ENCODE data around the gene RNF214. TPM values are rescaled to one million over a fixed set of nuclear protein-coding genes. Genes with fewer than 3 reads are reported as not detected.

Gene RNF214
- total RNA-seq, 4 donors from 2014 or later, result 13.2 to 17.9 (median 13.9) TPM

DNA sequence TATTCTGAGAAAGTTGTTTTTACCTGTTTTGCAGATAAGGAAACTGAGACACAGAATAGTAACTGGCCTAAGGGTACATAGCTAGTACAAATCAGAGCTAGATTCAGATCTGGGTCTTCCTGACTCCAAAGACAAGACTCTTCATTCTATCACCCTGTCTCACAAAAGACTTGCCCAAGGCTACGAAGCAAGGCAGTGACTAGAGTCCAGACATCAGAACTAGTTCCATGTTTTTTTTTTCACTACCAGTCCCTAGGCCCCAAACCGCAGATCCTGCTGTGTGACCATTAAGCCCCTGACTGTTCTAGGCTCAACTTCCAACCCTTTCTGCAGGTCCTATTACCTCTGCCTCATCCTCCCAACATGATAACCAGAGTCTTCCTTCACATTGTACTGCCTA, 60.1 kb downstream of the RNF214 start:
- TF ChIP-seq, protein P1, sequence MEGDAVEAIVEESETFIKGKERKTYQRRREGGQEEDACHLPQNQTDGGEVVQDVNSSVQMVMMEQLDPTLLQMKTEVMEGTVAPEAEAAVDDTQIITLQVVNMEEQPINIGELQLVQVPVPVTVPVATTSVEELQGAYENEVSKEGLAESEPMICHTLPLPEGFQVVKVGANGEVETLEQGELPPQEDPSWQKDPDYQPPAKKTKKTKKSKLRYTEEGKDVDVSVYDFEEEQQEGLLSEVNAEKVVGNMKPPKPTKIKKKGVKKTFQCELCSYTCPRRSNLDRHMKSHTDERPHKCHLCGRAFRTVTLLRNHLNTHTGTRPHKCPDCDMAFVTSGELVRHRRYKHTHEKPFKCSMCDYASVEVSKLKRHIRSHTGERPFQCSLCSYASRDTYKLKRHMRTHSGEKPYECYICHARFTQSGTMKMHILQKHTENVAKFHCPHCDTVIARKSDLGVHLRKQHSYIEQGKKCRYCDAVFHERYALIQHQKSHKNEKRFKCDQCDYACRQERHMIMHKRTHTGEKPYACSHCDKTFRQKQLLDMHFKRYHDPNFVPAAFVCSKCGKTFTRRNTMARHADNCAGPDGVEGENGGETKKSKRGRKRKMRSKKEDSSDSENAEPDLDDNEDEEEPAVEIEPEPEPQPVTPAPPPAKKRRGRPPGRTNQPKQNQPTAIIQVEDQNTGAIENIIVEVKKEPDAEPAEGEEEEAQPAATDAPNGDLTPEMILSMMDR (IDR thresholded peaks at IDR 0.05; ENCODE audit: low read depth), result no peak

DNA sequence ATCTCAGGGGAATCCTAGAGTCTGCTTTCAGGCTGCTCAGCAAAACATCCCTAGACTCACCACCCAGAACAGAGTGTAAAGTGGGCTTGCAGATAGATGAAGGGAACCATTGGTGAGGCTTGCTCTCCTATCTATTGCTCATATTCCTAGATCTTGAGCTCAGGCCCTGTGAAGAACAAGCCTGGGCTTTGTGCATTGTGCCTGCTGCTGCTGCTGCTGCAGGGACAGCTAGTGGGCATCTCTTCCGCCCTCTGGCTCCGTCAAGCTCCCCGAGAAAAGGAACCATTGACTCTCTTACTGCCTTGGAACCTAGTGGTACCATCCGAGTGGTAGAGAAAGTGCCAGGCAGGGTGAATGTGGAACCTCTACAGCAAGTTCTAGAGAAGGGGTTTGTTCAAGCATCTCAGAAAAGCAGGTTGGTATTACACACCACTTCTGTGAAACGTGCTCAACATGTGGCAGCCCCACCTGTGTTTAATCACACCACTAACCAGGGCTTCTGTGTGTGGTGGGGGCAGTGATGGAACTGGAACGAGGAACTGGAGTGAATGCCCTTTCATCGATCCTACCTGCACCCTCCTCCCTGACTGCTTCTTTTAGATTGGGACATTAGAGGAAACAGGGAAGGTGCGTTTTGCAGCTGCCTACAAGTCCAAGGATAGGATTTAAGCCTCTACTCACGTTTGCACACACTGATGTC, 63.1 kb downstream of the RNF214 start:
- TF ChIP-seq, protein P1 (IDR thresholded peaks at IDR 0.05; ENCODE audit: low read depth), result no peak

DNA sequence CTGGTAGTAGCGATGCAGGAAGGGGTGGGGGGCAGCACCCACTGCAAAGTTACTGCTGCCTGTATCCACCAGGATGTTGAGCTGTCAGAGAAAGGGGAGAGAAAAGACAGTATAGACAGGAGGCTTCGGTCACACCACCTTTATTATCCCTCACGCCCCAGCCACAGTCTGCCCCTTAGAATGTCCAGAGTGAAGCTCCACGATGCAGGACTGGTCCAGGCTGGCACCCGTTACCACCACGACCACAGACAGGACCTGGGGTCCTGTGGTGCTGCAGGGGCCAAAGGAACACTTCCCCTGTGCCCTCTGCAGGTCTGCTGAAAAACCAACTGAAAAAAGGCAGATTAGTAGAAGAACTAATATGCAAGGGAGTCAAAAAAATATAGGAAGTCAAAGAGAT, 64.4 kb downstream of the RNF214 start:
- TF ChIP-seq, protein P1 (IDR thresholded peaks at IDR 0.05; ENCODE audit: low read depth), result no peak

DNA sequence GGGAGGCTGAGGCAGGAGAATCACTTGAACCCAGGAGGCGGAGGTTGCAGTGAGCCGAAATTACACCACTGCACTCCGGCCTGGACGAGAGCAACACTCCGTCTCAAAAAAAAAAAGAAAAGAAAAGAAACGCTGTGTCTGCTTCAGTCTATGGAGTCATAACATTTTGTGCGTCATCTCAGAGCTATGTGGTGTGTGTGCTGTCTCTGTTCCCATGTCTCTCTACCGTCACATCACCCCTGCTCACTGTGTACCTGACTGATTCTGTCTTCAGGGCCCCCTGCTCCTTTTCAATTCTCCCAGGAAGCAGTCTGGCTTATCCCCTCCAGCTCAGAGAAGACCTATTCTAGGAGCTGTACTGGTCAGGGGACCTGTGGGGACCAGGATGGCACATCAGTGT, 65.7 kb downstream of the RNF214 start:
- TF ChIP-seq, protein P1 (IDR thresholded peaks at IDR 0.05; ENCODE audit: low read depth), result no peak

DNA sequence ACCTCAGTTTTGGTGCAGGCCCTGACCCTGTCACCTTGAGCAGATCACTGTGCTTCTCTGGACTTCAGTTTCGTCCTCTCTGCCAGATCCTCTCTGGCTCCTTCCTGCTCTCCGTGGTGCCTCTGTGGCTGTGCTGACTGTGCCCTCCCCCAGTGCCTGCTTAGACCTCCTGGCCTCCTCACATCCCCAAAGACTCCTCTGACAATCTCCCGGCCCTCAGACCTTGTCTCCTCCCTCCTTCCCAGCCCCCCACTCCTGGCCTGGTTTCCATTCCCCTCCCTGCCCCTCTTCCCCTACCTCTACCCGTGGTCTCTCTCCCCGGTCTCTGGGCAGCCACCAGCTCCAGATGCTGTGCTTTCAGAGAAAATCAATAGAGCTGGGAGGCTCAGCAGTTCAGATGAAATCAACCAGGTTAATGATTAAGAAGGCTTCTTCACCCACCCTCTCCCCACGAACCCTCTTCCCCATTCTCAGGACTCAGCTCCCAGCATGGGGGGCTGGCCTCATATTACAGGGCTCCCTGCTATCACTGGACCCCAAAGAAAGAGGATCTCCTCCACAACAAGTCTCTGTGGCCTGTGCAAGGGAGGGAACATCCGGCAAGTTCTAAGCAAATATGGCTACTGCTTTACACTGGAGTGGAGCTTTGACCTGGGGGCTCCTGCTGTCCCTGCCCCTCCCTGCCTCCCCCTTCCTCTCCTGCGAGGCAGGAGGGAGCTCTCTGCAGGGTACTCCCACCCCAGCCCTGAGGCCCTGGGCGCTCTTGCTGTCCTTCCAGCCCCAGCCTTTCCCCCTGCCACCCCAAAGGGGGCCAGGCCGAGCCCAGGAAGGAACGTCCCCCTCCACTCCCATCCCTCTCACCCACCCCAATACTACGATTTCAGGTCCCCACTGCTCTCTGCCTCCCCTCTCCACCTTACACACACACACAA, 67.1 kb downstream of the RNF214 start:
- TF ChIP-seq, protein P1 (IDR thresholded peaks at IDR 0.05; ENCODE audit: low read depth), result no peak

DNA sequence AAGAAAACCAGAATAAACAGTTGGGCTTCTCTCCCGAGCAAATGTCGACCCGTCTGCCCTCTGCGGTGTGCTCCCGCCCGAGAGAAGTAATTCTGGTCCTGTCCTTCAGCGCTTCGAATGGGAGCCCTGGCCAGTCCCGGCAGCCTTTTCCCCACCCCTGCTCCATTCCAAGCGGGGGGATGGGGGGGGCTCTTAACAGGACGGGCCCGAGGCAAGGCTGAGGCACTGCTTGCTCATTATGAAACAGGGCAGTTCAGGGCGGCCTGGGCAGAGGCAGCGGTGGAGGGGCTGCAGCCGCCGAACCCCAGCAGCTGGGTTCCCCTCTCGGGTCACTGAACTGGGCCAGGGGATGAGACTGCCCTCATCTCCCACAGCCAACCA, 67.8 kb downstream of the RNF214 start:
- TF ChIP-seq, protein P1 (IDR thresholded peaks at IDR 0.05; ENCODE audit: low read depth), result no peak

DNA sequence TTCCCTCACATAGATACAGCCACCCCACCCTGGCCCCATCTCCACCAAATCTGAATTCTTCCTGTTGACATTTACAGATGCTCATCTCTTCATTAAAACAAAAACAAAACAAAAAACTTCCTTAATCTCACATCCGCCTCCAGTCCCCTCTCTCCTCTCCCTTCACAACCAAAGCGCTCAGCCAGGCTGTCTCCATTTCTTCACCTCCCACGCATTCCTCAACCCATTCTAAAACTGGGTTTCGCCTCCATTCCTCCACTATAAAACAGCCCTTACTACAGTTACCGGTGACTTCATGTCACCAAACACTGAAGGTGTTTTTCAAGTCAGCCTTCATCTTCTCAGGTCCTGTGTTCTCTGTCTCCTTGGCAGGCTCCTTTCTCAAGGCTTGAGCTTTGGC, 68.3 kb downstream of the RNF214 start:
- TF ChIP-seq, protein P1 (IDR thresholded peaks at IDR 0.05; ENCODE audit: low read depth), result no peak
